OCI-LY3 (cell line): ENCODE results near the gene AK6.

ENCODE experiments used
- H2AFZ ChIP-seq: fragments of 200-600, 300-600 bp; shearing (Covaris generic); 2 replicates; pipeline ENCODE4 v1.6.0; 2014; ENCODE audit warnings: antibody characterized with exemption, low read depth, low read length
- H3K27ac ChIP-seq: fragments of 200-600, 300-600 bp; sonication (generic); 2 replicates; pipeline ENCODE4 v1.5.1; 2014; ENCODE audit warnings: mild to moderate bottlenecking, low read length, moderate library complexity, mixed read lengths
- H3K27me3 ChIP-seq: fragments of 200-600, 300-600 bp; sonication (generic); 2 replicates; pipeline ENCODE4 v1.6.1; 2014; ENCODE audit warnings: low read depth, low read length, mixed read lengths
- H3K36me3 ChIP-seq: fragments of 200-600, 300-600 bp; sonication (generic); replicated peaks from 2 replicates; pipeline ENCODE3; 2014; ENCODE audit warnings: low read depth, low read length, mixed read lengths
- H3K4me1 ChIP-seq: fragments of 300-600, 200-600 bp; sonication (generic); 2 replicates; pipeline ENCODE4 v1.6.1; 2014; ENCODE audit warnings: low read length, mixed read lengths
- H3K4me2 ChIP-seq: fragments of 200-600, 300-600 bp; sonication (generic); 2 replicates; pipeline ENCODE4 v1.6.1; 2014; ENCODE audit warnings: low read length, mixed read lengths
- H3K4me3 ChIP-seq: fragments of 300-600, 200-600 bp; sonication (generic); 2 replicates; pipeline ENCODE4 v1.5.1; 2014; ENCODE audit warnings: antibody characterized with exemption, mild to moderate bottlenecking, low read length, moderate library complexity
- H3K79me2 ChIP-seq: fragments of 300-600, 200-600 bp; shearing (Covaris generic); 2 replicates; pipeline ENCODE4 v1.6.1; 2014; ENCODE audit warnings: mild to moderate bottlenecking, low read length, mixed read lengths
- H3K9ac ChIP-seq: fragments of 300-600, 200-600 bp; shearing (Covaris generic); 2 replicates; pipeline ENCODE4 v1.6.0; 2014; ENCODE audit warnings: mild to moderate bottlenecking, low read length, moderate library complexity
- H3K9me3 ChIP-seq: fragments of 200-600, 300-600 bp; shearing (Covaris generic); 2 replicates; pipeline ENCODE4 v1.6.1; 2014; ENCODE audit warnings: low read length, mixed read lengths; ENCODE audit not compliant: insufficient read depth
- H4K20me1 ChIP-seq: fragments of 200-600, 300-600 bp; sonication (generic); 2 replicates; pipeline ENCODE4 v1.6.1; 2016; ENCODE audit warnings: low read length, mixed read lengths; ENCODE audit not compliant: insufficient read depth
- CTCF ChIP-seq: fragments of 200-600, 300-600 bp; sonication (generic); IDR thresholded peaks from 2 replicates; pipeline ENCODE4 v1.5.1; 2014; ENCODE audit warnings: antibody characterized with exemption, low read length, low read depth
- EZH2phosphoT487 ChIP-seq: fragments of 200-600 bp; shearing (Covaris generic); IDR thresholded peaks from 2 replicates; pipeline ENCODE4 v1.6.1; 2018; ENCODE audit warnings: antibody characterized with exemption, mixed run types, low read depth

AK6 gene

GRCh38 chr5:69415584-69415958, 46.3 kb upstream of the AK6 start:
- Histone ChIP-seq H2AFZ (no peak overlapping the region), H3K4me3 (no peak overlapping the region), H3K9ac (no peak overlapping the region), H3K4me2 (no peak overlapping the region), H3K9me3 (no peaks in the 10 kb centered on the region), H4K20me1 (no peaks in the 10 kb centered on the region), H3K36me3 (no peaks in the 10 kb centered on the region), H3K79me2 (no peaks in the 10 kb centered on the region), H3K27me3 (no peaks in the 10 kb centered on the region), H3K27ac (no peak overlapping the region), H3K4me1 (no peaks in the 10 kb centered on the region)
- TF ChIP-seq CTCF: no peak
- no peak for TF ChIP-seq EZH2phosphoT487

- no peak within 1 kb of the TSS for H3K4me3 ChIP-seq
- H3K27me3 ChIP-seq: no peaks in the 10 kb centered on the region
- no peak within 1 kb of the TSS for H3K9ac ChIP-seq
- H3K4me2 ChIP-seq: no peak within 1 kb of the TSS
- peaks cover under 1% of the 10 kb centered on the region for H3K36me3 ChIP-seq
- TF ChIP-seq EZH2phosphoT487: no peak
- TF ChIP-seq CTCF: no peak
- H3K27ac ChIP-seq: no peak within 1 kb of the TSS
- no peaks in the 10 kb centered on the region for H4K20me1 ChIP-seq
- H3K79me2 ChIP-seq: no peaks in the 10 kb centered on the region
- no peaks in the 10 kb centered on the region for H3K4me1 ChIP-seq
- no peaks in the 10 kb centered on the region for H3K9me3 ChIP-seq
- no peak within 1 kb of the TSS for H2AFZ ChIP-seq
Measured at GRCh38 chr5:69414885-69415583, 45.7 kb upstream of the AK6 start, which contains the start of gene MARVELD2. Gene MARVELD2, plus strand, starts transcription at chr5:69415116. Its CDS starts 4,270 bp downstream, at chr5:69419386.

GRCh38 chr5:69404659-69405330, 35.5 kb upstream of the AK6 start:
- Histone ChIP-seq H3K4me2 (no peak overlapping the region), H3K9ac (no peak overlapping the region), H4K20me1 (no peaks in the 10 kb centered on the region), H3K27ac (no peak overlapping the region), H3K27me3 (no peaks in the 10 kb centered on the region), H3K4me1 (no peaks in the 10 kb centered on the region), H3K36me3 (peaks cover 12% of the 10 kb centered on the region), H3K79me2 (no peaks in the 10 kb centered on the region), H3K4me3 (no peak overlapping the region), H2AFZ (no peak overlapping the region), H3K9me3 (no peaks in the 10 kb centered on the region)
- TF ChIP-seq CTCF (no peak), EZH2phosphoT487 (no peak)

- Histone ChIP-seq H3K9ac (no peak overlapping the region), H2AFZ (no peak overlapping the region), H3K9me3 (no peaks in the 10 kb centered on the region), H3K27ac (no peak overlapping the region), H3K4me3 (no peak overlapping the region), H3K79me2 (no peaks in the 10 kb centered on the region), H4K20me1 (no peaks in the 10 kb centered on the region), H3K27me3 (no peaks in the 10 kb centered on the region), H3K4me1 (peaks cover 10% of the 10 kb centered on the region), H3K4me2 (no peak overlapping the region), H3K36me3 (peaks cover 5% of the 10 kb centered on the region)
- TF ChIP-seq EZH2phosphoT487: no peak
- no peak for TF ChIP-seq CTCF
Measured at GRCh38 chr5:69378376-69378775, 9.1 kb upstream of the AK6 start.
